Fibroblast of peridontal ligament (primary cell): Measurements from ENCODE around the gene TTC28.
"Not testable (repeated sequence)": the region's sequence is repeated elsewhere in the genome, so short reads cannot be mapped to it uniquely, and the experiment has no call there.

ENCODE experiments used
- DNase-seq: peaks from one replicate; pipeline ENCODE4 v3.0.0-alpha.2; 2010; ENCODE audit errors: extremely low read depth

Gene TTC28

GRCh38 chr22:28560743-28561101 lies 118.9 kb downstream of the TTC28 start:
- DNase-seq: not testable (repeated sequence)

- DNase-seq: peak; percentile 33
Measured at GRCh38 chr22:28560046-28560742, 119.4 kb downstream of the TTC28 start.

GRCh38 chr22:28557184-28557583 lies 122.5 kb downstream of the TTC28 start:
- DNase-seq: no peak

- DNase-seq: not testable (repeated sequence)
Measured at GRCh38 chr22:28553108-28553866, 126.4 kb downstream of the TTC28 start.

- DNase-seq: no peak
Measured at GRCh38 chr22:28548406-28548805, 131.2 kb downstream of the TTC28 start.

- DNase-seq: peak; percentile 38
Measured at GRCh38 chr22:28547132-28547842, 132.4 kb downstream of the TTC28 start.

- no peak for DNase-seq
Measured at GRCh38 chr22:28544431-28544868, 135.2 kb downstream of the TTC28 start.

- no peak for DNase-seq
Measured at GRCh38 chr22:28542980-28543621, 136.5 kb downstream of the TTC28 start.

- DNase-seq: no peak
Measured at GRCh38 chr22:28541137-28541536, 138.5 kb downstream of the TTC28 start.

GRCh38 chr22:28538922-28539321 lies 140.7 kb downstream of the TTC28 start:
- DNase-seq: no peak

- not testable (repeated sequence) for DNase-seq
Measured at GRCh38 chr22:28530565-28530964, 149.1 kb downstream of the TTC28 start.

- DNase-seq: not testable (repeated sequence)
Measured at GRCh38 chr22:28529144-28529543, 150.5 kb downstream of the TTC28 start.

GRCh38 chr22:28521451-28521850 lies 158.2 kb downstream of the TTC28 start:
- DNase-seq: peak; percentile 2

GRCh38 chr22:28514321-28514821 lies 165.3 kb downstream of the TTC28 start:
- DNase-seq: peak; percentile 31

GRCh38 chr22:28512387-28512786 lies 167.3 kb downstream of the TTC28 start:
- DNase-seq: not testable (repeated sequence)

GRCh38 chr22:28507896-28508295 lies 171.7 kb downstream of the TTC28 start:
- DNase-seq: no peak

GRCh38 chr22:28506150-28506535 lies 173.5 kb downstream of the TTC28 start:
- no peak for DNase-seq

- DNase-seq: no peak
Measured at GRCh38 chr22:28505416-28506149, 174.1 kb downstream of the TTC28 start.

GRCh38 chr22:28500006-28500405 lies 179.6 kb downstream of the TTC28 start:
- DNase-seq: no peak

- DNase-seq: no peak
Measured at GRCh38 chr22:28498044-28498443, 181.6 kb downstream of the TTC28 start.

- no peak for DNase-seq
Measured at GRCh38 chr22:28497188-28497587, 182.5 kb downstream of the TTC28 start.
